Activated CD4-positive, alpha-beta T cell treated with anti-CD3 and anti-CD28 coated beads, Interleukin-2, amount 50 U/mL, for 16 hours (primary cell): ENCODE results near the gene ZNF782.
A peak's percentile ranks its signal among the peaks of the same experiment; 100 is the strongest.
"Not testable (repeated sequence)": the region's sequence is repeated elsewhere in the genome, so short reads cannot be mapped to it uniquely, and the experiment has no call there.

ENCODE experiments used
- DNase-seq: peaks from one replicate; pipeline ENCODE4 v3.0.0-alpha.2; 2020

Gene ZNF782

DNA sequence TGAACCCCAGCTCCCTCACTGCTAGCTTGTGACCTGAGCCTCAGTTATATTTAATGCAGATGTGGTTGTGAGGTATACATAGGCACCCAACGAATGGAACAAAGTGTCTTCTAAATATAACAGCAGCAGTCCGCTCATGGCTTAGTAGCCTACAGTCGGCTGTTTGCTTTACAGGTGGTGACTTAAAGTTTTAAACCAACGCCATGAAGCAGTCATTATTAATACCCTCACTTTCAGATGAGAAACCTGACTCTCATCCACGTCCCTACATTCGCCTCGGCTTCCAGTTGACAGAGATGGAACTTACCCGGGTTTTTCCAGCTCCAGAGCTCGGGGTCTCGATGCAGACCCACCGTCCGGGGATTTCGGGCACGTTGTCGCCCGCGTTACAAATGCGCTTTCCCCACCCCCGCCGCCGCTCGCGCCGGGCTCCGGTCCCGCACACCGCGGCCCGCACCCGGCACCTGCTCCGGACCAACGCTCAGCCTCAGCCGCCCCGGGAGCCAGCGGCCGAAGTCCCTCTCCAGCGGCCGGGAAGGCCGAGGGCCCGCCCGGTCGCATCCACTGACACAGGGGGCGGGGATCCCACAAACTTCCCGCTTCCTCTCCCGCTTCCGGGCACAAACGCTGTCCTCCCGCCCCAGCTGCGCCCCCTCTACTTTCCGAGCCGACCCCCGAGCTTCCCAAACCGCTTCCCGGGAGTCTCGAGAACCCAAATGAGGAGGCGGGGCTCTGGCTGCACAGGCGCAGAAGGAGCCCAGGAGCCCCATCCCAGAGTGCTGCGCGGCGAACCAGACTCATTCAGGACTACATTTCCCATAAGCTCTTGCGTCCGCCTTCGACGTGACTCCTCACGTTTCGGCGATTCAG is at the start of gene ZNF782:
TSS of gene ZNF782 (minus strand) at position 734 of the 870 bp plus-strand sequence. CDS start 2,553 bp downstream, outside the sequence.
- peak; percentile 90 for DNase-seq

DNA sequence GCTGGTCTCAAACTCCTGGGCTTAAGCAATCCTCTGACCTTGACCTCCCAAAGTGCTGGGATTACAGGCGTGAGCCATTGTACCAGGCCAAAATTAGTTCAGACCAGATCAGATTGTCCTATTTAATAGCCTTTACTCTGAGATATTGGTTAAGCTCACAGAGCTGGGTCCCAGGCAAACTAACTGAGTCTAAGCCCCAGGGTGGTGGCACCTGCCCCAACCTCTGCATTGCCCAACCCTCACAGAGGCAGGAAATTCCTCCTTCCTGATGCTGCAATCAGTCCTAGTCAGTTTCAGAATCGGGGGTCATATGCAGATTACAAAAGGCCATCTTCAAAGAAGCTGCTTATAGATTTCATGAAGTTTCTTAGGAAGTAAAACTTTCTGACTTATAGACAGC is 45.7 kb upstream of the ZNF782 start:
- not testable (repeated sequence) for DNase-seq

DNA sequence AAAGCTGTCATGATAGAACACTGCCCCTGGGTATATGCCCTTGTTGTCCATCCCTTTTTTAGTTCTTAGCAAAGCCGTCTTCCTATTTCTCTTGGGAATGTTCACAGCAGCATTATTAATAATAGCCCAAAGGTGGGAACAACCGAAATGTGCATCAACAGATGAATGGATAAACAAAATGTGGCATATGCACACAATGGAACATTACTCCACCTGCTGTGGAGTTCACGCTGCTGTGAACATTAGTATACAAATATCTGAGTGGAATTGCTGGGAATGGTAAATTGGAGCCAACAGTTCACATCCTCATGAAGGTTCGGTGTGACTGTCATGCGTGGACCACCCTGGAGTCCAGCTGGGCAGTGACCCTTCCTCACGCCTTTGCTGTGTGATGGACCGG is 37.8 kb upstream of the ZNF782 start:
- DNase-seq: no peak

DNA sequence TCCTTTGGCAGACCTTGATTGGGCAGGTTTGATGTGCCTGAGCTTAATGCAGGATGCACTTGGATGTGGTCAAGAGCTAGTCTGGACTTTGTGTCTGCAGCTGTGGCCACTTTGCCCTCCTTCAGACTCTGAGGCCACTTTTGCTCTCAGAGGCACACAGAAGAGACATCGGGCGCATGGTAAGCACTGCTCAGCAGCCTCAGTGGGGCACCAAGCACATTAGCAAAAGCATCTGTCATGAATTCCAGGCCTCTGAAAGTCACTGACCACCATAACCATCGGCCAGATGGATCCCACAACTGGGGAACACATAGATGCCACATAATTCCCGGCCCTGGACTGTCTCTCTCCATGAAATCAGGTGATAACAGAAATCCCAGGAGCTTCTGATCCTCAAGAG is 34.3 kb upstream of the ZNF782 start:
- DNase-seq: no peak

DNA sequence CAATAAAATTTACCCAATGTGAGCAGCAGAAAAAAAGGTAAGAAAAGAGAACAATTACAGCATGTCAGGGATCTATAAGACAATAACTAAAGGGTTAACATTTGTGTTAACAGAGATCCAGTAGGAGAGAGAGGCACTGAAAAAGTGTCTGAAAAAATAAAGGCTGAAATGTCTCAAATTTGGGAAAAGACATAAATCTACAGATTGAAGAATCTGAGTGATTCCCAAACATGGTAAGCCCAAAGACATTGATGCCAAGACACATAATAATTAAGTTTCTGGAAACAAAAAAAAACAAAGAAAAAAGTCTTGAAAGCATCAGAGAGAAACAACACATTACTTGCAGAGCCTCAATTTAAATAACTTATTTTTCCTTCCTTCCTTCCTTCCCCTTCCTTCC is 31.1 kb upstream of the ZNF782 start:
- DNase-seq: no peak

DNA sequence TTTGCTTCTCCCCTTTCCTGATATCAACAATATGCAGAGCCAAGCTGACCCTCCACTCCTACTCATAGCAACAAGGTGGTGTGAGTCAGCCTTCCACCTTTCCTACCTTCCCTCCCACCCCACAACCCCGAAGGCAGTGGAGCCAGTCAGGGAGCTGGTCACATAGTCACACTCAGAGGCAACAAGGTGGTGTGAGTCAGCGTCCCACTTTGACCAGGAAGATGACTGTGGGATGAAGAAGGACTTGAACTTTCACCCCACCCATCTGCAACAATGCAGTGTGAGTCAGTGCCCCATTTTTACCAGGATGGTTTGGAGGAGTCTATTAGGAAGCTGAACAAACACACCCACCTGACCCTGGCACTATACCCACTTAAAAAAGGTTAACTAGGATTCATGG is 30.1 kb upstream of the ZNF782 start:
- DNase-seq: peak; percentile 1

DNA sequence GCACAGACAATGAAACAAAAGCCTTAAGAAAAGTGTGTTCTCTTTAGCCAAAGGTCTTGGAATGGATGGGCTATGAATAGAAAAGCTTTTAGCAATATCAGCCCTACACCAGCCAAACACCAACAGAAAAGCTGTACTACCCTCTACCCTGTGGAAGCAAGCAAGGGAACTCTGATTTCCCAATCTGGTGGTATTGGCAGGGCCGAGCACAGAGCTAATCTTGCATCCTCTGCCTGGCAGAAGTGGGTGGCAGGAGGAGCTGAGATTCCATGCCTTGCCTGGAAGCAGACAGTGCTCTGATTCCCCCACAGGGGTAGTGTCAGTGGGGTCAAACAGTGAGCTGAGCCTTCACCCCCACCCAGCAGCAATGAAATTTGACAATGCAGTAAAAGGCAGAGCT is 29.6 kb upstream of the ZNF782 start:
- no peak for DNase-seq

DNA sequence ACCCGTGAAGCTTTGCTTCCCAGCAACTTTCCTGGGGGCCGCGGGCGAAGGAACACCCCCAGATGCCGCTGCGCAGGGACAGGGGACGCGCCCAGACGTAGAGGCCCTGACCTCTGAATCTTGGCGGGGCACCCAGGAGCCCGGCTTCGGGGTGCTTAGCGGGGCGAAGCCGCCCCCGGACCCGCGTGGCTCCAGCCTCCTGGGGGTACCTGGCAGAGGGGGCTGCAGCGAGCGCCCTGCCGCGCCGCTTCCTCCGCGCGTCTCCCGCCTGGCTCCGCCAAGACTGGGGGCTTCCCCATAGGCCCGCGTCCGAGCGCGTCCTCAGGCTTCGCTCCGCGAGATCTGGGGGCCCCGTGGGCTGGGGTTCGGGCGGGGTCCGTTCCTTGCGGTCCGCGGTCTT is 23.0 kb upstream of the ZNF782 start:
- no peak for DNase-seq

DNA sequence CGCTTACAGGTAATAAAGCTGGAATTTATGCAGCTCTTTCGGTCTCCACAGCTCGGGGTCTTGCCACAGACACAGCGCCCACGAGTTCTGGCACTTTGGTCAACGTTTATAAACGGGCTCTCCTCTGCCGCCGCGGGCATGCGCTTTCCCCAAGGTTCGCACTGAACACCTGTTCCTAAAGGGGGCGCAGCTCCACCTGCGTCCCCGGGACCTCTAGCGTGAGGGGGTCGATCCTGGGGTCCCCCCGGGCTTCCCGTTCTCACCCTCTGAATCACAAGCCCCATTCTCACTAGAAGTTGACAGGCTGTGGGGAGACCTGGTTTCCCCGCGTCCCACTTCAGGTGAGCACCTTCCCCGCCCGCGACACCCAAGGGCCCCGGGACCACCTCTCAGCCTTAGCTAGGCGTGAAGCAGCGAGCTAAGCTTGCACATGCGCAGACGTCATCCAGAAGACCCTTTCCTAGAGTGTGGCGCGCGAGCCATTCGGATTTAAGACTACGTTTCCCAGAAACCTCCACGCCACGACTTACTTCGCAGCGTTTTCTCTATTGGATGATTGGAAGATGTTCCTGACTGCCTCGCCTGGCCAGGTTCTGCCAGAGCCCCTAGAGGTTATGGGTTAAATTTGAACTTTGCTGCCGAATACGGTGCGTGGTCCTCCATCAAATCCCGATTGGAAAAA is 21.3 kb upstream of the ZNF782 start:
- DNase-seq: peak; percentile 77

DNA sequence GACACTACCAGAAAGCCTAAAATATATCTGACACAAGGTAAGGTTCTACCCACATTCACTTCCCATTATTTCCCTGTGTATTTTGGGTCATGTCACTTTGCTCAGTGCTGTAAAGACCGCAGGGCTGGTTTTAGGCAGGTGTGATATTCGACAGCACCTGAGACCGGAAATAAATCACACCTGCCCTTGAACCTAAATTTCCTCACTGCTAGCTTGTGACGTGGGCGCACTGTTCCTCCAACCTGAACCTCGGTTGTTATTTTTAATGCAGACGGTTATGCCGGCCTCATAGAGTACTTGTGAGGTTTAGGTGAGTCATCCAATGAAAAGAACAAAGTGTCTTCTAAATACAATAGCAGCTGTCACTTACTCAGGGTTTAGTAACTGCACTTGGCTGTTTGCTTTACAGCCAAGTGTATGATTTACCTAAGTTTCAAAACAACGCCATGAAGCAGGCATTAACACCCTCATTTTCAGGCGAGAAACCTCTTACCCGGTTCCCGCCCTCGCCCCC is 20.7 kb upstream of the ZNF782 start:
- DNase-seq: peak; percentile 54

DNA sequence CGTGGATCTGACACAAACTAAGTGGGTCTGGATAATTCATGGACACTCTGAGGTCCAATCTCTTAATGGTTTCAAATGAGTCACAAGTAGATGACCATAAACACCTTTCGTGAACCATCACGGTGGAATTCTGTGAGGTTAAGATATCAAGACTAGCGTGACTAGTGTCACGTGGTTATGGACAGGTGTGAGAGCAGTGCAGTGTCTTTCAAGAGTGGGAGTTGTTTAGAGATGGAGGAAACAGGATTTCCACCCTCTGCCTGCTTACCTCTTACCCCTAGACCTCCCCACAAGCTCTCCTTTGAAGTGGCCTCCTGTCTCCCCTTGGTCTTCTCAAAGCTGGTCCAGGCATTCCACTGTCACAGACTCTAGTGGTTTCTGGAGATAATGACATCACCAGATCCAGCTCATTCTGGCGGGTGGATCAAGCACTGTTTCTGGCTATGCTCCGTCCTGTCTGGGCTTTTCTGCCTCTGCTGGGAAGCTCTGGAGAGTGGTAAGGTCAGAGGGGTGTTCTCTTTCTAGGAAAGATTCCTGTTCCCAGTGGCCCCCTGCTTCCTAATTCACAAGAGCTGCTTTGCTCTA is 20.0 kb upstream of the ZNF782 start:
- no peak for DNase-seq

DNA sequence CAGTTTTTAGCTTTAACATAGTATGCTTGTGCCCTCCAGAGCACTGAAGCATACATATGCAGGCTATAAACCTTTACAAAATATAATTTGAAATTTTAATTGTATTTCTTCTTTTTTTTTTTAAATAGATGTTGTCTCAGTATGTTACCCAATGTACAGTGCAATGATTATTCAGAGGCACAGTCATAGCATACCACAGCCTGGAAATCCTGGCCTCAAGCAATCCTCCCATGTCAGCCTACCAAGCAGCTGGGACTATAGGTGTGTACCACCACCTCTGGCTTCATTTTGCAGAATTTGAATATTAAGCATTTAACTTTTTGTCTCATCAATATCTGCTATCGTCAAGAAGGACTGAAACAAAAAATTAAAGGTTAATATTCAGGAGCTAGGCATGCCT is 16.9 kb upstream of the ZNF782 start:
- no peak for DNase-seq

DNA sequence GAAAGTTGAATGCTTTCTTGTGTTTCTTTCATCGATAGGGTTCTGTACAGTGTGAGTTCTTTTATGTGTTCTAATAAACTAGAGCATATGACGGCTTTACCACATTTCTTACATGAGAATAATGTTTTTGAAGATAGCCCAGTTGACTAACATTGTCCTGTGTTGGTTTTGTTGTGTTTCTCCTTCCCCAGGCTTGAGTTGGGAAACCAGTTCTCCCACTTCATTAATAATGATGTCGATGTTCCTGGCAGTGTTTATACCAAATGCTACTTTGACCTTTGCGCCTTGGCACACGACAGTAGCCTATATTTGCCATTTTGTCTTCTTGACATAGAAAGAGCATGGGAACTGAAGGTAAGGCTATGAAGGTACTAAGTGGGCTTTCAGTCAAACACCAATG is 14.4 kb upstream of the ZNF782 start:
- DNase-seq: no peak

DNA sequence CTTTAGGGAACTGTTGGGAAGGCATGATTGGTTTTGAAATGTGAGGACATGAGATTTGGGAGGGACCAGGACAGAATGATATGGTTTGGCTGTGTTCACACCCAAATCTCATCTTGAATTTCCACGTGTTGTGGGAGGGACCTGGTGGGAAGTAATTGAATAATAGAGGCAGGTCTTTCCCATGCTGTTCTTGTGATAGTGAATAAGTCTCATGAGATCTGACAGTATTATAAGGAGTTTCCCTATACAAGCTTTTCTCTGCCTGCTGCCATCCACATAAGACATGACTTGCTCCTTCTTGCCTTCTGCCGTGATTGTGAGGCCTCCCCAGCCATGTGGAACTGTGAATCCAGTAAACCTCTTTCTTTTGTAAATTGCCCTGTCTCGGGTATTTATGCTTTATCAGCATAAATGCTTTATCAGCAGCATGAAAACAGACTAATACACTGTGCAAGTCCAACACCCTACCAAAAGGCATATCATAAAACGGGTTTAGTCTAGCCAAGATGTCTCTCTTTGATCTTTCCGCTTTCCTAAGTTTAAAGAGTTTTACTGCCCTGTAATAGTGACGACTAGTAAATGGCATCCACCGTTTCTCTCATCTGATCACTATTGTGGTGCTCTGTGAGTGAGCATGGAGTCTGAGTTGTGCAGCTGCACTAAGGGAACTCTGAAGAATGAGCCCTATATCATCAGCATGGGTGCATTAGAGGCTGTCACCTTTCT is 12.9 kb upstream of the ZNF782 start:
- no peak for DNase-seq

DNA sequence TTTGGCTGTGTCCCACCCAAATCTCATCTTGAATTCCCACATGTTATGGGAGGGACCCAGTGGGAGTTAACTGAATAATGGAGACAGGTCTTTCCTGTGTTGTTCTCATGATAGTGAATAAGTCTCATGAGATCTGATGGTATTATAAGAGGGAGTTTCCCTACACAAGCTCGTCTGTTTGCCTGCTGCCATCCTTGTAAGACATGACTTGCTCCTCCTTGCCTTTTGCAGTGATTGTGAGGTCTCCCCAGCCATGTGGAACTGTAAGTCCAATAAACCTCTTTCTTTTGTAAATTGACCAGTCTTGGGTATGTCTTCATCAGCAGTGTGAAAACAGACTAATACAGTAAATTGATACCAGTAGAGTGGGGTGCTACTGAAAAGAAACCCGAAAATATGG is 10.9 kb upstream of the ZNF782 start:
- DNase-seq: not testable (repeated sequence)

DNA sequence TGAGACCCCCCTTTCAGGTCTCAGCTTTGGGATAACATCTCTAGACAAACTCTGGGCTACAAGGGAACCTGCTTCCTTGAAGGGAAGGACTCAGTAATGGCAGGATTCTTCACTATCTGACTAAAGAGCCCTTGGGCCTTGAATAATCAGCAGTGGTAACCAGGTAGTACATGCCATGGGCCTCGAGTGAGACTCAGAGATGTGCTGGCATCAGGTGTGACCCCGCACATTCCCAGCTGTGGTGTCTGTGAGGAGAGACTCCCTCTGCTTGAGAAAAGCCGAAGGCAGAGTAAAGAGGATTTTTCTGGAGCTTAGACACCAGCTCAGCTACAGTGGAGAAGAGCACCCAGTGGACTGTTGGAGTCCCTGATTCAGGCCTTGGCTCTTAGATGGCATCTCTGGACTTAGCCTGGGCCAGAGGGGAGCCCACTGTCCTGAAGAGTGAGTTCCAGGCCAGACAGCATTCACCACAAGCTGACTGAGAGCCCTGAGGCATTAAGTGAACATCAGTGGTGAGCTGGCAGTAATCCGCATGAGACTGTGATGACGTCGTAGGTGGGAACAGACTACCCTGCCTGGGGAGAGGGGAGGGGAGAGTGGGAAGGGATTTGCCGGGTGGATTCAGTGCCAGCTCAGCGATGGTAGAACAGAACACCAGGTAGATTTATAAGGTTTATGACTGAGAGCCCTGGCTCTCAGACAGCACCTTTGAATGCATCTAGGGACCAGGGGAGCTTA is 5.3 kb upstream of the ZNF782 start:
- DNase-seq: no peak

DNA sequence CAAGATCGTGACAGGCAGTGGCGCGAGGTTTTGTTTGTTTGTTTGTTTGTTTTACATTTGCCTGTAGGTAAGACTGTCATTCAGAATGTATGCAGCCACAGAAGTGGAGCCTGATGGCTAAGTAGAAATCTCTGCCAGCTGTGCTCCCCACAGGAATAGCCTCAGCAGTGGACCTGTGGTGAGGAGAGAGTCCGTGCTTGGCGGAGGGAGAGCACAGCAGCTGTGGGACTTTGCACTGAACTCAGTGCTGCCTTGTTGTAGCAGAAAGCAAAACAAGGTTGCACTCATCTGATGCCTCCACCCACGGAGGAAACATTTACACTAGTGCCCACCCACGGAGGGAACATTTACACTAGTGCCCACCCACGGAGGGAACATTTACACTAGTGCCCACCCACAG is 4.4 kb upstream of the ZNF782 start:
- DNase-seq: no peak

DNA sequence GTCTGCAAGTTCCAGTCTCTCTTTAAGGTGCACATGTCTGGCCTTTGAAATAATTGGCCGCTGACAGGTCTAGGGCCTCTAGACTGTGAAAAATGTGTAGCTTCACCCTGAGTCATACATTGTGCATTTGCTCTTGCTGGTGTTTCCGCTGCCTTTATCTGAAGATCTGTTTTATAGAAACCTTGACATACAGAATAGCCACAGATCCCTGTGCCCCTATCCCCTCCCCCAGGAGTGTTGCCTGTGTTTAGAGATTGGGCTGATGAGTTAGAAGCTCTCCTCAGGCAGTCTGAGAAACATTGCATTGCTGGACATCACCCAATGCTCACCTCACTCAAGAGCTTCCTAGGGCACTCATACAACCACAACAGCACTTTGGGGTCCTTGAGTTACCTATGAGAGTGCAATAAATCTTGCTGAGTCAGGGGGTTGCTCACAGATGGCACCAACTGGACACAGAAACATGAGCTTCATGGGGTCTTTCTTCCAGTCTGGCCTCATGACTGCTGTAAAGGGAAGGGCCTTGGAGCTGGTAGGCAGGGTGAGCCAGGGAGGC is 3.8 kb upstream of the ZNF782 start:
- DNase-seq: peak; percentile 7

DNA sequence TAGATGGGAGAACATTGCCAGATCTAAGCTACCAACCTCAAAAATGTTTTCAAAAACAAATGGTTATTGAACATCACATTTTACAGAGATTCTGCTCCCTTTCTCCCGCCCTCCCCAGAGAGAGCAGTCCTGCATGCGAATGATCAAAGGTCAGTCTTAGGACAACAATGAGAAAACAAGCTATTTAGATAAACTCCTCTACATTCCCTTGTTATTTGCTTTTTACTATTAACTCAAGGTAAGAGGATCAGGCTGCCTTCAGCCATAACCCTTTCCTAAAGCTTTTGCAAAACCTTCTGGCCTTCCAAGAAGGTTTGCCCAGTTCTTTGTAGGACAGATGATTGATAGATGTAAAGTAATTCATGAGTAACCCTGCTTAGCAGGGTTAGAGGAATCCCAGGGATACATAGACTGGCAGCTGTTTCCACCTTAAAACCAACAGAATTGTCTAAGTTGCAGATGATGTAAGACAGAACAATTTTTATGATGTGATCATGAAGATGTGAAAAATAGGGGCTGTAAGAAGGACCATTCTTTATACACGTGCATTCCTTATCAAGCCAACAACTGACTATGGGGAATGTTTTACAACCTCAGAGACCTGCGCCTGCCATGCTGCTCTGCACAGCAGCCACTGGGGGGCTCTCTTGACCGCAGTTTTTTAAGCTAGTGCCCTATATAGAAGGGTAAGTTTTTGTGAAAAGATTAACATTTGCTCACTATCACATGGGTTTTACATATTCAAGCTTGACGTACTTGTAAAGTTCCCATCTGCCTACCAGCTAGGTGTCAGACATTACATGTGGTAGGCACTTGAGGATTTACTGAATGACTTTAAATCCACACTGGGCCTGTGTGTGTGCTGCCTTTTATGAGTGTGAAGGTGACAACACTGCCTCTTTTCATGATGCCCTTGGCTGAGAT is 2.3 kb upstream of the ZNF782 start:
- peak; percentile 62 for DNase-seq

DNA sequence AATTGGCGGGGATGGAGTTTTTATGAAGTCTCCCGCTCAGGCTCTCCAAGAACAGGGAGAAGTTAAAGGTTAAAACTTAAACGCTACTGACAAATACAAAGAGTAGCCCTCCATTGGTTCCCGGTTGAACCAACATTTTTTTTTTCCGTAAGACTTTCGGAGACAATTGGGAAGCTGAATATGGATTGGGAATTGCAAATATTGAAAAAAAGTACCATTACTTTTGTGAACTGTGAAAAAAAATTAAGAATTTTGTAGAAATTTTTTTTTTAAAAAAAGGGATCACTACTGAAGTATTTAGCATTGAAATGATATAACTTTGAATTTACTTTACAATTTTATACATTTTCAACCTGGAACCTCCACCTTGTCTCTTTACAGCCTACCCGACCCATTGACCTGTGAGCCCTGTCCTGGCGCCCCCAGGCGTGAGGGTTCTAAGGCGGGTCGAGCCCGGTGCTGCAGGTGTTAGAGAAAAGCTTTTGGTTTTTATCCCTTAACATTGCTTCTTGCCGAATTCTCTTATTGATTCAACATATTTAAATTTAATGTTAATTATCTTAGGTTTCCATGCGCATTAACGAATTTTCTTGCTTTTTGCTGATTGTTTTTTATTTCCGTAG is 448 bp upstream of the ZNF782 start:
- no peak for DNase-seq
